HG03196 (cell line): Measurements from ENCODE around the gene MPG.
A peak's percentile ranks its signal among the peaks of the same experiment; 100 is the strongest.
"Not testable (repeated sequence)": the region's sequence is repeated elsewhere in the genome, so short reads cannot be mapped to it uniquely, and the experiment has no call there.

ENCODE experiments used
- ATAC-seq: cut with Tn5 transposase; IDR thresholded peaks from one replicate; pipeline ENCODE4 v1.9.1; 2021; ENCODE audit not compliant: unreplicated experiment

MPG gene, protein sequence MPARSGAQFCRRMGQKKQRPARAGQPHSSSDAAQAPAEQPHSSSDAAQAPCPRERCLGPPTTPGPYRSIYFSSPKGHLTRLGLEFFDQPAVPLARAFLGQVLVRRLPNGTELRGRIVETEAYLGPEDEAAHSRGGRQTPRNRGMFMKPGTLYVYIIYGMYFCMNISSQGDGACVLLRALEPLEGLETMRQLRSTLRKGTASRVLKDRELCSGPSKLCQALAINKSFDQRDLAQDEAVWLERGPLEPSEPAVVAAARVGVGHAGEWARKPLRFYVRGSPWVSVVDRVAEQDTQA

DNA sequence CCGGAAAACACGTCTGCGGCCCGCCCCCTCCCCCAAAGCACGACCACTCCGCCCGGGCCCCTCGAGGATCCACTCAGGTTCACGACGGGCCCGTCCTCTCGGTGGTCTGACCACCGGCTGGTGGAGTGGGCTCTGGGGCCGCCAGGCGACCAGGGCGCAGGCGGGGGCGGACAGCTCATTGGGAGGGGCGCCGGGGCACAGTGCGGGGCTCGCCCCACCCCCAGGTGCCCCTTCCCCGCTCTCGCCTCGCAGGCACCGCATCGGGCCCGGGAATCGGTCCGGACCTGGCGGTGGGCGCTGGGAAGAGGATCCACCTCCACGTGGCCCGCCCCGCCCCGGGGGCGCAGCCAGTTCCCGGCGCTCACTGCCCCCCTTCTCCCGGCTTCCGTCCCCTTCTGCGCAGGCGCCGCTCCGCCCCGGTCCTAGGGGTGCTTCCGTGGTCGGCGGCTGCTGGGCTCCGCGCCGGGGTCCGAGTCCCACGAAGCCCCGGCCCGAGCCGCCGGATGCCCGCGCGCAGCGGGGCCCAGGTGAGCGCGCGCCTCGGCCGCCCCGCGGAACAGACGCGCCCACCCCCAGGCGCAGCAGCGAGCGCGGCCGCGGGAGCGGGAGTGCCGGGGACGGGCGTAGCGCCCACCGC is at the start of gene MPG:
TSS of gene MPG (plus strand) at position 419 of the 637 bp plus-strand sequence. CDS start at position 504, 85 bp downstream.
- peak; percentile 50 for ATAC-seq

DNA sequence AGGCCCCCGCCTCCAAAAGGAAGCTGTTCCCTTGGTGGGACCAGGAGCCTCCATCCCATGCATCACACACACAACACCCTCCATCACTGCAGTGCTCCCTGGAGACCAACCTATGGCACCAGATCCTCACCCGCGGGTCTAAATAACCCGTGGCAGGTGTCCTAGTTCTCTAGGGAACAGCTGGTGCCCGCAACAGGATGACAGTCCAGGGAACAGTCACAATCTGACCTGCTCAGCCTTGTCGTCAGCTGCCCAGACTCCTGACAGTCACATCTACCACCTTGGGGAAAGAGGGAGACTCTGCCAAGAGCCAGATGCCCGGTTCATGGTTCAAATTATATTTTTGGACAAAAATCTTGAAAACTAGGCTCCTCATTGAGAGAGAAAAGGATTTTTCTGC is 47.4 kb upstream of the MPG start:
- ATAC-seq: not testable (repeated sequence)

DNA sequence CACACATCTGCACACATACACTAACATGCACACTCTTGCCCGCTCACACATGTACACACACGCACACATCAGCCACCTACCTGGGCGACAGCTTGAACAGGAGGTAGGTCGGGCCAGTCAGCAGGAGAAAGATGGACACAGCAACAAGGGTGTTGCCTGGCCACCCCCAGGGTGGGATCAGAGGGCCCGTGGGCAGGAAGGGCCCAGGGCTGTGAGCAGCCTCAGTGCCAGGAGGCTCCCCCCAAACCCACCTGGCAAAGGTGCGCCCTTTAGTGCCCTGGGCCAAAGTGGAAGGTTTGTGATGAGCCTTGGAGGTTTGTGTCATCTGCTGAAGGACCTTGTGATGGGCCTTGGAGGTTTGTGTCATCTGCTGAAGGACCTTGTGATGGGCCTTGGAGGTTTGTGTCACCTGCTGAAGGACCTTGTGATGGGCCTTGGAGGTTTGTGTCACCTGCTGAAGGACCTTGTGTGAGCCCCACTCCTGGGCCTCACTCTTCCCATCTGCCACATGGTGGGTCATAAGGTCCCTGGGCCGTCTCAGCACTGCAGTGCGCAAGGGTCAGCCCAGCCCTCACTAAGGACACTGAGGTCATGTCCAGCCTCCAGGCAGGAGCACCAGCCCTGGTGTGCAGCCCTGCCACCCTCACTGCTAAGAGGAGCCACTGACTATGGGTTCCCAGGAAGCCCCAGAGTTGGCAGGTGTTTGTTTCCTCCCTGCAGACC is 44.7 kb upstream of the MPG start:
- ATAC-seq: not testable (repeated sequence)

DNA sequence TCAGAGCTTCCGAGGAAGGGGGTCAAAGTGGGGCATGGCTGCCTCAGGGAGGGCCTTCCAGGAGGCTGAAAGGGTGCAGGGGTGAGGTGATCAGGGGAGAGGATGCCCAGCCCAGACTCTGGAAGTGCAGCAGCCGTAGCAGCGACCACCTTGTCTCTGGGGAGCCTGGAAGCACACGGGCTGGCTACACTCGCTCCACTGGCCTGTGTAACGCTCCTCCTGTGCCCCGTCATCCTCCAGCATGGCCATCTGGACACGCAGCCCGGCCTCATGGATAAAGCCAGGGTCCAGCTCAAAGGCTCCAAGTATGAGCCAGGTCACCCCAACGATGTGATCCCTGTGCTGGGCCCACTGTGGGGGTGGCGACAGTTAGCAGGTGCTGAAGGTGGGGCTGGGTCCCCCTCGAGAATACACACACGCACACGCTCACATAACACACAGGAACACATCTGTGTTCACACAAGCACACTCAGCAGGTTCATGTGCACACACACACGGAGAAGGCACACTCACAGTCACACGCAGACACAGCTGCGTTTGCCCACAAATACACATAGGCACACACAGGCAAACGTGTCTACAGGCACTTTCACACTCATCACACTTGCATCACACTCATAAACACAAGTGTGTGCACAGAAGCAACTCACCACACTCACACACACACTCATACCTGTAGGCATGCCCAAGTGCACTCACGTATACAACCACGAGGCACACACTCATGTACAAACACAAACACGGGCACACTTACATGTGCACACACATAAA is 44.0 kb upstream of the MPG start:
- no peak for ATAC-seq

DNA sequence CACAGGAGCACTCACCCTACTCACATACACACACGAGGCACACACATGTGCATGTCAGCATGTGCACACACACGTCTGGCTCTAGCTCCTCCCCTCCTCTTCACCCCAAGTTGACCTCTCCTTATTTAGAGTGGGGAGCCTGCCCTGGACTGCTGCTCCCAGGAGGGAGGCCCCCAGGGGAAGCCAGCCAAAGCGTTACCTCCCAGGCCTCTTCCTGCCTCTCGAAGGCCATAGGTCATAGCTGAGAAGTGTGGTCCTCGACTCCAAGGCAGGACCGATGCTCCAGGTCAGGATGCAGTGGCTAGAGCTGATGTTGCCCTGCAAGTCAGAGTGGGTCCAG is 43.4 kb upstream of the MPG start:
- no peak for ATAC-seq

DNA sequence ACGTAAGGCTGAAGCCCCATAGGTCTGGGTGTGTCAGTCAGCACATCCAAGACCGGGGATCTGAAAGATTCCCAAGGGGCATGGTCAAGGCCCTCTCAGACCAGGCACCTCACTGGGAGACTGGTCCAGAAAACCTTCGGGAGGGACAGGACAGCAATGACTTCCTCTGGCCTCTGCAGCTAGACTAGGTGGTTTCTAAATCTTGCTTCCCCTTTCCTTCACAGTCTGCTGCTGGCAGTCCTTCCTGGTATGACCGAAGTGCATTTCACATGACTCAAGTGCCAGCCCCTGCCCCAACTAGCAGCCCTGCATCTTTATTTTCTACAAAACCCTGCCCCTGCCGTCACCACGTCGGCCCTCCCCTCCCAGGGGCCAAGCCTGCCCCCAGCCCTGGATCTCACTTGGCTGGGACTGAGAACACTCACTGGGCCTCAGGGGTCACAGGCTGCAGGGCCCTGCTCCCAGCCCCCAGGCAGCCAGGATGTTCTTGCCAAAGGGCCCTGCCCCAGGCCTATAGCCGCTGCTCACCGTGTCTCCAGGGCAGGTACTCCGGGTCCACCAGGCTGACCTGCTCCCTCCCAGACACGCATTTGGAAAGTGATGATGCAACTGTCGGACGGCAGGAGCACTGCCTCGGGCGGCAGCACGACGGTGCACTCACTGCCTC is 42.9 kb upstream of the MPG start:
- no peak for ATAC-seq

DNA sequence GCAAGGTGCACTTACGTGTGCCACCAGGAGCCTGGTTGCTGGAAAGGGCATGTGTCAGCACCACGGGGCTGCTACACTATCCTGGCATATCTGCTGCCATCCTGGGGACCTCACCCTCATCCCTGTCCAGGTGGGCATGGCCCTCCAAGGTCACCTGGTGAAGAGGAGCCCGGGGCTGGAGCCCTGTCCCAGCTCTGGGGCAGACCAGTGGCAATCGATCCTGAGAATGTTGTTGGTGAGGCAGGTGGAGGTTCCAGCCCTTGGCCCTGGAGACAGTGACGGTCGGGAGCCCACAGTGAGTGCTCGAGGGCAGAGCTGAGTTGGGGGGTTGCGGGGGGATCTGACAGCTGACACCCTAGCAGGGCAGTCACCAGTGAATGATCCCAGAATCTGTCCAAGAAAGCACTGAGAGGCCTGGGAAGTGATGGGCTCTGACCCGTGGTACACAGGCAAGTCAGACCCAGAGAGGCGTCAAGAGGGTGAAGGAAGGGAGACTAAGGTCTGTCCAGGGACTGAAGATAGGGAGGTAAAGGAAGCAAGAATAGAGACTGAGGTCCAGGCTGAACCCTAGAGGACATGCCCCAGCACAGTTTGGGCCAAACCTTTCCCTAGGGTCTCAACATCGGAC is 42.2 kb upstream of the MPG start:
- ATAC-seq: no peak

DNA sequence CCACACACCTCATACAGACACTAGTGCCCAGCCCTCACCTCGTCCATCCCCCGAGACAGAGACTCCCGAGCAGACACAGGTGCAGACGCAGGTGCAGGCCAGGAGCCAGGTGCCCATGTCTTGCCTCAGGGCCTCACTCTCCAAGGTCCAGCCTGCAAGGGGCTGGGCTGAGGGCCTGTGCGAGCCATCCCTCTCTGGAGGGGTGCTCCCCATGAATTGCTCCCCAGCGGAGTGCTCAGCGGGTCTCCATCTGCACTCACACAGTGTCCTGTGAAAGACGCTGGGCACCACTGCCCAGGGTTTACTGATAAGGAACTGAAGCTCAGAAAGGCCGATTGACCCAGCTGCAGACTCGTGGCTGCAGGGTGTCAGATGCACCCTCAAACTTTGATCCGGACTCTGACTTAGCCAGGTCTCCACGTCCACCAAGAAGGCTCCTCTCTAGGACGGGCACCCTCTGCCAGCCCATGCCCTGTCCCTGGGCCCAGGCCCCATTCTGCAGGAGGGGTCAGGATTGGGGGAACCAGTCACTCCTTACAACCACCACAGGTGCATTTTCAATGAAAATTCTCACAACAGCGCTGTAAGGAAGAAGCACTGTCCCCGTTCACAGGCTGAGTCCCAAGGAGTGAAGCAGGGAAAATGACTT is 41.6 kb upstream of the MPG start:
- no peak for ATAC-seq

DNA sequence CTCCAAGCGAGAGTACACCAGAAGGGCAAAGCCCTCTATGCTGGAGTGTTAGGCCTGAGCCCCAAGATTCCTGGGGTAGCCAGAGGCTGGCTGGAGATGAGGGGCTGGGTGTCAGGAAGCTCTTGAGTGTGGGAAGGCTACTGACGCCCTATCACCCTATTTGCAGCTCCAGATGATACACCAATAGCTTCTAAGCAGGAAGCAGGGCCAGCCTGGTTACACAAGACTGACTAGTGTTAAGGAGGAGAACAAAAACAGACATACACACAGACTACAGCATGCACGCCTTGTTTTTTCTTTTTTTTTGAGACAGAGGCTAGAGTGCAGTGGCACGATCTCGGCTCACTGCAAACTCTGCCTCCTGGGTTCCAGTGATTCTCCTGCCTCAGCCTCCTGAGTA is 40.5 kb upstream of the MPG start:
- no peak for ATAC-seq

DNA sequence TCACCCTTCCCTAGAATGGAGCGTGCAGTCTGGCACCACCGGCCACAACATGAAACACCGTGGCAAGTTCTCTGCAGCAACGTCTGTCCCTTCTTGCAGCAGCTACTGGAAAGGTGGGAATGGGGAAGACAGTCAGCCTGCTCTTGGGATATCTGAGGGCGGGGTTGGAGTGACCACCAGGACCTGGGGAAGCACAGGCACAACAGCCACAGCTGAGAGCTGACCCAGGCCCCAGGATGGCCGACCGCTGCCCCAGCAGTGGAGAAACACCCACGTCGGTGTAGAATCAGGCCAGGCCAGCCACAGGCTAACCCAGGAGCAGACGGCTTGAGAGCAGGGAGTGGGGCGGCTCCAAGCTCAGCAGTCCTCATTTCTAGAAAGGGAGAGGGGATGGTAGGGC is 39.8 kb upstream of the MPG start:
- ATAC-seq: not testable (repeated sequence)

DNA sequence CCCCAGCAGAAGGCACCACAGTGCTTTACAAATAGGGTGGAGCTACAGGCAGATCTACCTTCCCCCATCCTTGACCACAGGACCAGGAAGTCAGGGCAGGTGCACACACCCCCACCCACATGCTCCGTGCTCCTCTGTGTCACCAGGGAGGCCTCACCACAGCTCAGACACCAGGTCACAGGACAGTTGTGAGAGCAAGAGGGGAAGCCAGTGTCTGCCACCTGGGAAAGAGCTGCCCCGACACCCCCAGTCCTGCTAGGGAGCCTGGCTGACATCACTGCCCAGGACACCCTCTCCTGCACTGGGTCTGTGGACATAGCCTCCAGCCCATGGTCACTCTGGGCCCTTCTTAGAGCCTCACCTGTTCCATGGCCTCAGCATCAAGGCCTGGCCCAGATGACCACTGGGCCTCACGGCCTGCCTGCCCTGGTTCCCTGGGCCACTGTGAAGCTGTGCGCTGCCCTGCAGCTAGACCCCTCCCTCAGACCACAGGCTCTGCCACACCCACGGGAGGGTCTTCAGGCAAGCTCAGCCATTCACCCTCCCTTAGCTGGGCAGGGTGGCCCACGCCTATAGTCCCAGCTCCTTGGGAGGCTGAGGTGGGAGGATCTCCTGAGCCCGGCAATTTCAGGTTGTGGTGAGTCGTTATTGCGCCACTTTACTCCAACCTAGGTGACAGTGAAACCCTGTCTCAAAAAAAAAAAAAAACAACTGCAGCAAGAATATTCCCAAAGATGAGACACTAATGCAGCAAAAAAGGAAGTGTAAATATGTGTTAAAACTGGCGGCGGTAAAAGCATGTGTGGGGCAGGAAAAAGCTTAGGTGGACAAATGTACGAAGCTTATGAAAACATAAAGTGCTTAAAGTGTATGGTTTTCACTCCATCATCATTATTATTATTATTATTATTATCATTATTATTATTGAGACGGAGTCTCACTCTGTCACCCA is 38.8 kb upstream of the MPG start:
- peak; percentile 58 for ATAC-seq

DNA sequence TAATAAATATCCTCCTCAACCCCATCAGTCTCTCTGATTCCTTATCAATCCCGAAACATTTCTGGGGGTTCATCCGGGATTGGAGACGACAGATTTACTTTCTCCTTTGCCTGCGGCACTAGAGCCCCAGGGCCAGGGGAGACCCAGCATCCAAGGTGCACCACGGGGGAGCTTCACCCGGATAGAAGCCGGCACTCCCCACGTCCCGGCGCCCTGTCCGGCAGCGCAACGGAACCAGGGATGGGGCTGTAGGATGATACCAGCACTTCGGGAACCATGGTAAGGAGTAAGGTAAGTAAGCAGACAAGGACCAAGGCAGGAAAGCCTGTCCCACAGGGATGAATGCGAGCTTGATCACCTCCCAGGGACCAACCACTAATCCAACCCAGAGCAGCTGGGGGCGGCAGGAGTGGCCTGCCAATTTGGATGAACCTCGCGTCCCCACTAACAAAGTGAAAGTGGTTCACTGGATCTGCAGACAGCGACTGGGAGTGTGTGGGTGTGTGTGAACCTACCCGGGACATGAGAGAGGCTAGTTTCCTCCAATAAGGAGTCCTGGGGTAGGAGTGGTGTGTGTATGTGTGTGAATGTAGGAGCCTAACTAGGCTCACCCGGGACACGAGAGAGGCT is 36.5 kb upstream of the MPG start:
- no peak for ATAC-seq

DNA sequence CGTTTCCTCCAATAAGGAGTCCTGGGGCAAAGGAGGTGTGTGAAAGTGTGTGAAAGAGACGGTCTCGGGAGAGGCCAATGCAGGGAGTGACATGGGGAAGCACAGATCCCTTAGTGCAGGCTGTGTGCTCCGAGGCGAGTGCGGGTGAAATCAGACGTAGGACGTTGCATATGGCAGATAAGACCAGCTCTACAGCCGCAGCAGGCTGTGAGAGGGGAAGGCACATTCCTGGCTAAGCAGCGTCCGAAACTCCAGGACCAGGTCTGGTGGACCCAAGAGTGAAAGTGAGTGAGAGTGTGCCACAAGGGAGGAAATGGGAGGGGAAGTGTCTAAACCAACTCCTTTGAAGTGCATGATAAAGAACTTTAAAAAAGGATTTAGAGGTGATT is 36.0 kb upstream of the MPG start:
- no peak for ATAC-seq

DNA sequence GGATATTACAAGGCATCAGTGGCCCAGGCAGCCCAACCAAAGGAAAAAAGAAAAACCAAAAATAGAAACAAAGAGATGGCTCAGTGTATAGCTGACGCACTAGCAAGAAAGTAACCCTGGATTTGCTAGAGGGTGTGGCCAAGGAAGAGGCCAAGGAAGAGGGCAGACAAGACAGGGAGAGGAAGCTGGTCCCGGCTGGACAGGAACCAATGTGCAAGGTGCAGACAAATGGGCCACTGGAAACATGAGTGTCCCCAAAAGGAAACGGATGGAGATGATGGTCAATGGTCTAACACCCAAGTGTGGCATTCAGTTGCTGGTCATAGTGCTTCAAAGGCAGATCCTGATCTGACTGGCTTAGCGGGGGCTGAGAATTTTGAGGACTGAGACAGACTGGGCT is 35.3 kb upstream of the MPG start:
- ATAC-seq: no peak

DNA sequence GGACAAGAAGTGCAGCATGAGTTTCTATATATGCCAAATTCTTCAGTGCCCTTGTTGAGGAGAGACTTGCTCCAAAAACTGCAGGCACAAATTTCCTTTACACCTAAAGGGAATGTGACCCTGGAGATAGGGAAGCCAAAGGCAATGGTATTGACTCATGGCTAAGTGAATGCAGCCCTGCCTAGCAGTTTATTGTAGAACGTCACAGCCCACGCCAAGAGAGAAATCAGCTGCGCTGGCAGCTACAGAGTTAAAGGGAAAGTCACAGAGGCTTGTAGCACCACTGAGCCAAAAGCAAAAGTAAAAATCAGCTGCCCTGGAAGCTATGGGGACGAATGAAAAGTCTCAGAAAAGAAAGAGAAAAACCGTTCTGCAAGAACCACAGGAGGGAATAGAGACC is 34.7 kb upstream of the MPG start:
- no peak for ATAC-seq

DNA sequence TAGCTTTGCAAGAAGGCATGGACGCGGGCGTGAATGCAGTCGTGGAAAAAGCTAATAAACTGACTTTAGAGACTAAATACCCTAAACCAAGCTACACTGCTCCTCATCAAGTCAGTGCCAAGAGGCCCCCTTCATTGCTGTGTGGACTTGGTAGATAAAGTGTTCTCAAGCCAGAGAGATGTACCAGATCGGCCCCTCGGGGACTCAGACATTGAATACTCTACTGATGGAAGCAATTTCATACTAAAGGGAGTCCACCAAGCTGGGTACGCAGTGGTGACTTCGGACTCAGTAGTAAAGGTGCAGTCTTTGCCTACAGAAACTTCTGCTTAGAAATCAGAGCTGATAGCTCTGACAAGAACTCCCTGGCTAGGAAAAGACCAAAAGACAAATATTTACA is 33.4 kb upstream of the MPG start:
- ATAC-seq: no peak

DNA sequence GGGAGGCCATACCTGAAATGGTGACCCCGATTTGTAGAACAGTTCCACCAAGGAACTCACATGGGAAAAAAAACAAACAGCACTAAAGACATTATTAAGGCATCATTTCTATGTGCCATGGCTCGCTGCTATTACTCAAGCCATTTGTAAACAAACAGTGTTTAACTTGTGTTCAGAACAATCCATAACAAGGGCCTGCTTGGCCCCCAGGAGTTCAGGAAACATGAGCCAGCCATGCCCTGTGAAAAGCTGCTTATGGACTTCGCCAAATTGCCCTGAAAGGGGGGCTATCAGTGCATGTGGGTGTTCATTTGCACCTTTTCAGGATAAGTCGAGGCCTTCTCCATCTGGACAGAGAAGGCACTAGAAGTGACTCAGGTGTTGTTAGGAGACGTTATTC is 32.6 kb upstream of the MPG start:
- ATAC-seq: no peak

DNA sequence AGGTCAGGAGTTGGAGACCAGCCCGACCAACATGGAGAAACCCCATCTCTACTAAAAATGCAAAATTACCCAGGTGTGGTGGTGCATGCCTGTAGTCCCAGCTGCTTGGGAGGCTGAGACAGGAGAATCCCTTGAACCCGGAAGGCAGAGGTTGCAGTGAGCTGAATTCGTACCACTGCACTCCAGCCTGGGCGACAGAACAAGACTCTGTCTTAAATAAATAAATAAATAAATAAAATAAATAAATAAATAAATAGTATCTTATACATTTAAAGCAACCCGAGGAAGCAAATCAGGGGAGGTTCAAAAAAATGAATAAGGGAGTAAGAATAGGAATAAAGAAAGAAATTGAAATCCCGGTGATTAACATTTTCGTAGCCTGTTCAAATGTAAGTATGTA is 31.5 kb upstream of the MPG start:
- not testable (repeated sequence) for ATAC-seq

DNA sequence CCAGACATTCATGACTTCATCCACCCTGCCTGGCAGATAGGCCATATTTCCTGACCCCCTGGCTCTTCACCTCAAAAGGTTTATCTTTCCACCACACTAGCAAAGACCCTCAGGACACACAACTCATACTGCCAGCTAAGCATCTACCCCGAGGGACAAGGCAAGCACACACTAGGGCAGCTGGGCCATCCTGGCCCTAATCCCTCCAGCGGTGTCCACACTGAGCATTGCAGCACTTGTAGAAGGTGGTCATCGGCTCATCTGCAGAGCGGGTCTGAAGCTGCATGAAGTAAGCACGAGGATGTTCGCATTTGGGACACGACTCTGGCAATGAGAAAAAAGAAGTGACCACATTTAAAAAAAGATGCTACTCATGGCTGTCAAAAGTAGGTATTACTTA is 30.8 kb upstream of the MPG start:
- no peak for ATAC-seq
